NCI-H526 treated with DMSO at 0.1 percent for 48 hours (cell line): ENCODE data around the gene SPON1.
"Not testable (repeated sequence)": the region's sequence is repeated elsewhere in the genome, so short reads cannot be mapped to it uniquely, and the experiment has no call there.

Source experiments
- DNase-seq: peaks from one replicate; lab custom pipeline; 2025; lab: John Stamatoyannopoulos, UW

SPON1 gene

DNA sequence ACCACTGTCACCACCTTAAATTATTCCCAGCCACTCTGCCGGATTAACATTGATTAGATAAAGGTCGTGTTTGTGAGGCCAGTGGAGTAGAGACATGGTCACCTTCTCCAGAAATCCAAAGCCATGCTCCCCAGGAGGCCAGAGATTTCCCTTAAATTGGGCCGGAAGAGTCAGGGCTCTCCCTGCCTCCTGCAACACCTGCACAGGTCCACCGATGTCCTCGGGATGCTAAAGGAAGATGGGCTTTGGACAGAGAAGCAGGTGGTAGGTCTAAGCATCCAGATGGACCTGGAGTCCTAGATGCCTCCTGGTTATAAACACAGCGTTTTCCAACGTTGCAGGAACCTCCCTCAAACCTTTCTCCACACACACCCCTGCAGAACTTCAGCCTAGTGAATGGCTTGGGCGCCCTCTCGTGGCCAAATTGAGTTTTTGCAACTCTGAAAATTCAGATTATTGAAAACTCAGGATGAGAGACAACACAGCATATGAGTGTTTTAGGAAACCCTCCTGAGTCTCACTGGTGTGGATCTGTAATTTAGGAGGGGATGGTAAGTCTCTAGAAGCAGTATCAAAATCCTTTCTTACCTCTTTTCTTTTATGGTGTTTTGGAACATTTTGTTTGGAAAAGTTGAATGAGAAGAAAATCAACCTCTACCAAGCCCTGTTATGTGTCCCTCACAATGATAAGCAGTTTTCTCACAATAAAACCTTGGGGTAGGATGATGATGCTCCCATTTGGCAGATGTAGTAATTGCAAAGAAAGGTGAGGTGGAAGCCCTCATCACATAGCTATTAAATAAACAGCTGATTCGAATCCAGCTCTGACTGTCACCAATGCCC, 286.8 kb downstream of the SPON1 start:
- DNase-seq = peak; percentile 73

GRCh38 chr11:14251754-14252153, 289.2 kb downstream of the SPON1 start:
- no peak for DNase-seq

- DNase-seq = not testable (repeated sequence)
Observed at GRCh38 chr11:14252501-14252900, 290.0 kb downstream of the SPON1 start.

DNA sequence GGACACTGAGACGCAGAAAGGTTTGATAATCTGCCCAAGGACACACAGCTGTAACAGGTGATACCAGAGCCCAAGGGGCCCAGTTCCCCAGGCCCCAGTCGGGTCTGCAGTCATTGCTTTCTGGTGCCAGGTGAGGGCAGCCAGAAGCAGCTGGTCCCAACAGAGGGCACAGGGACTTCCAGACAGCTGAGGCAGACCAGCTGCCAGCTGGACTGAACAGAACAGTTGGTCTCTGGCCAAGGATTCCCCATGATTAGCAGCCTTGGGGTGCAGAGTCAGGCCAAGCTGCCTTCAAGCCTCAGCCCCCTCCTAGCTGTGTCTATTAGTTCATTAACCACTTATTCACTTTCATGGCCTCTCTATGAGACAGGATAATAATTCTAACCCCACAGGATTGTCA, 290.9 kb downstream of the SPON1 start:
- DNase-seq = no peak

GRCh38 chr11:14253840-14254239, 291.3 kb downstream of the SPON1 start:
- no peak for DNase-seq

DNA sequence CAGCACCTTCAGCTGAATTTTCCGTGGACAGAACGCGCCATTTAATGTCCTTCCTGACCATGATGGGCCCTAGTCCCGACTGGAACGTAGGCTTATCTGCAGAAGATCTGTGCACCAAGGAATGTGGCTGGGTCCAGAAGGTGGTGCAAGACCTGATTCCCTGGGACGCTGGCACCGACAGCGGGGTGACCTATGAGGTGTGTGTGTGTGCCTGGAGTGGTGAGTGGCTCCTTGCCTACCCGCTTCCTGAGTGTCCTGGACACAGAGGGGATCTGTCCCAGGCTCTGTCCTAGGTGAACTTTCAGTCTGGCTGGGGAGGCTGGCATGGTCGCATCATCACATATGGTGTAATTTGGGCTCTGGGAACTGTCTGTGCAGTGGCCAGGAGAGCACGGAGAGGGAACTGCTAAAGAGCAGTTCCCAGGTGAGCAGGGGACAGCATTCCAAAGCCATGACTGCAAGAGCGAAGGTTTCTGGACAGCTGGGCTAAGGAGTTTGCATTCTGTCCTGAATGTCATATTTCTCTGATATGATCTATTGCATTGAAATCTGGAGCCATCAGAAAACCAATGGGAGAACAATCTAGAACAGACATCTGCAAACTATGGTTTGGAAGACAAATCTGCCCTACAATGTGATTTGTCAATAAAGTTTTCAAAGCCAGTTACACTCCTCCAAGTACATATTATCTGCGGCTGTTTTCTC, 292.2 kb downstream of the SPON1 start:
- no peak for DNase-seq

DNA sequence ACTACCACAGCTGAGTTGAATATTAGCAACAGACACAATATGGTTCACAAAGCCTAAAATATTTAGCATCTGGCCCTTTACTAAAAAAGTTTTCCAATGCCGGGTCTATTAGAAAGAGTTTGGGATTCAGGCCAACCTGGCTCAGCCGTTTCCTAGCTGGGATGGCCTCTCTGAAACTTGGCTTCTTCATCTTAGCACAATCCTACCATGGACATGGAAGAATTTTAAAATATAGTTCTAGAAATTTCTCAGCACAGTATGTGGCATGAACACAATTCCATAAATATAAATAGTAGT, 292.7 kb downstream of the SPON1 start:
- no peak for DNase-seq

- DNase-seq = no peak
Observed at GRCh38 chr11:14258221-14258935, 295.9 kb downstream of the SPON1 start.

GRCh38 chr11:14259186-14259784, 296.8 kb downstream of the SPON1 start:
- DNase-seq = peak; percentile 31

GRCh38 chr11:14259878-14260277, 297.4 kb downstream of the SPON1 start:
- no peak for DNase-seq

- no peak for DNase-seq
Observed at GRCh38 chr11:14261066-14261465, 298.5 kb downstream of the SPON1 start.

DNA sequence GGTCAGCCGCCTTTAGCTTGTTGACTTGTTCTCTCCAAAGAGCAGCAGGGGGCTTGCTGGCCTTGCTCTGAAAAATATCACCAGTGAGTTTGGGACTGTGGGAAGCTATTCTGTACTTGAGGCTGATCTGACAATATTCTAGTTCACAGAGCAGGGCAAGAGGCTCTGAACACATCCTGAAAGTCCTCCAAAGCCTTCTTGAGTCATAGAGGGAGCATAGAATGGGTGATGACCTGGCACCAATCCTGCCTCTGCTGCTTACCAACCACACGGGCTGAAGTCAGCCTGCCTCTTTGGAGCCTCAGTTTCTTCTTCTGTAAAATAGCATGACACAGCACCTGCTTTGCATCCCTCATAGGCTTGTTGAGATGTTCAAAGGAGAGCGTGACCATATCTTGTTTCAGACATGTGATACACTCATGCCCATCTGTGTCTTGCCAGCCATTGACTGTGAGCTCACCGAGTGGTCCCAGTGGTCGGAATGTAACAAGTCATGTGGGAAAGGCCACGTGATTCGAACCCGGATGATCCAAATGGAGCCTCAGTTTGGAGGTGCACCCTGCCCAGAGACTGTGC, 299.8 kb downstream of the SPON1 start:
- DNase-seq = no peak

DNA sequence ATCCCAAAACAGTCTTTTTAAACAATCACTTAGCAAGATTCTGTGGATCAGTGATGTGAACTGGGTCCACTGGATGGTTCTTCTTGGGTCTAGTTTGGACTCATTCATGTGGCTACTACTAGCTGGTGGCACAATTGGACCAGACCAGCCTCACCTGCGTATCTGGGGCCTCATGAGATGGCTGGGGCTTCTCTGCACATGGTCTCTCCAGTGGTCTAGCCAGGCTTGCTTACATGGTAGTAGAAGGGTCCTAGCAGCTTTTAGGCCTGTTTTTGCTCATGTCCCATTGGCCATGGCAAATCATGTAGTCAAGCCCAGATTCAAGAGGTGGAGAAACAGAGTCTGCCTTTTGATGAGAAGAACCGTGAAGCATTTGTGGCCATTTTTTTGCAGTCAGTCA, 302.4 kb downstream of the SPON1 start:
- no peak for DNase-seq

- no peak for DNase-seq
Observed at GRCh38 chr11:14266622-14267021, 304.1 kb downstream of the SPON1 start.

DNA sequence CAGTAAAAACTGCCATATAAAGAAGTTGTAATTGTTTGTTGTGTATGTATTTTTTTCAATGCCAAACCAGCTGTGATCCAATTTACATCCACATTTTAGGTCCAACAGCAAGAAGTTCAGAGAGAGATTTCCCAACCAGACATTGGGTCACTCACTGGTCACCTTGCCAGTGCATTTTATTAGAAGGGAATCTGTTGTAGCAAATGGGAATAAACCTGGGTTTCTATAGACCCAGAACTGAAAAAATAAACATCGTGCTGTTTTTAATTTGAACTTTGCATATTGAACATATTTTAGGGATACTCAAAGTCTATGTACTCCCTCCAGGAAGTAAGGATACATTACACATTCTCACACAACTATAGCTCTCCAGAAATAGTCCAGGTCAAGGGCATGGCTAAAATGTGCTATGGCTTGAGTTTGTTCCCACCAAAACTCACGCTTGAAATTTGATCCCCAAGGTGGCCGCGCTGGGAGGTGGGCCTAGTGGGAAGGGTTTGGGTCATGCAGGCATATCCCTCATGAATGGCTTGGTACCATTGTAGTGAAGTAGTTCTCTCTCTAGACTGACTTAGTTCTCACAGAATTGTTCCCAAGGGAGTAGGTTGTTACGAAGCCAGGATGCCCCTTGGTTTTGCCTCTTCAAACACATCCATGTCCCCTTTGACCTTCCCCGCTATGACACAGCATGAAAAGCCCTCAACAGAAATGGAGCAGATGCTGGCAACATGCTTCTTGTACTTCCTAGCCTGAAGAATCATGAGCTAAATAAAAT, 305.5 kb downstream of the SPON1 start:
- DNase-seq = no peak

GRCh38 chr11:14269692-14270573, 307.4 kb downstream of the SPON1 start:
- no peak for DNase-seq

DNA sequence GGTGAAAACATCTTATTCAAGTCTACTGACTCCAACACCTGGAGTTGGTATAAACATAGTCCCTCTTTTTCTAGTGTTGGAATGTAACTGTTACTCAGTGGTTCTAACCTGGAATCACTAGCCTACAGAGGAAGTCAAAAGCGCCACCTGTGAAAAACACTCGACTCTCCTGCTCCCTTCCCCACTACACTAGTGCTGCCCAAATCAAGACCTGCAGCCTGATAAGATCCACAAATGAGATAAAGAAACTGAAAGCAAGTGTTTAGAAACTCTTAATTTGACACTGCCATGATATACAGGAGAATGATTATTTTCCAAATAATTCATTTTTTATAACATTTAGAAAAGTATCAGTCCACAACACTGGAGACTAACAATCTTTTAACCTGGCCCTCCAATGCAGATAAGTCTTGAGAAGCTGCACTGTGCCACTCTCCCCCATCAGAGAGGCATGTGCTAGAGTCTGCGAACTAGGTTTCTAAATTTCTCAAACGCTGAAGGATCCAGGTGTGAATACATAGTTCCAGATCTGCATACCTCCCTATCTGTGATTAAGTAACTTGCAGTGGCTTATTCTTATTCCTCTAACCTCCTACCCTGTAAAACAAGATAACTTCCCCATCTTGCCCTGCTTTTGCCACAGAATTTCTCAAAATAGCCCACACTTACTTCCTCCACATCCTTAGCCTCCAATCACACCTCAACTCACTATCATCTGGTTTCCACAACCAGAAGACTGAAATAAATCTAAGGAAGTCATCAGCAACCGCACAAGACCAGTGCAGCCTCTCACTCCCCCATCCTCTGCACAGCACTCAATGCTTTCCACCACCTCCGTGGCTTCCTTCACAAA, 308.4 kb downstream of the SPON1 start:
- DNase-seq = no peak

DNA sequence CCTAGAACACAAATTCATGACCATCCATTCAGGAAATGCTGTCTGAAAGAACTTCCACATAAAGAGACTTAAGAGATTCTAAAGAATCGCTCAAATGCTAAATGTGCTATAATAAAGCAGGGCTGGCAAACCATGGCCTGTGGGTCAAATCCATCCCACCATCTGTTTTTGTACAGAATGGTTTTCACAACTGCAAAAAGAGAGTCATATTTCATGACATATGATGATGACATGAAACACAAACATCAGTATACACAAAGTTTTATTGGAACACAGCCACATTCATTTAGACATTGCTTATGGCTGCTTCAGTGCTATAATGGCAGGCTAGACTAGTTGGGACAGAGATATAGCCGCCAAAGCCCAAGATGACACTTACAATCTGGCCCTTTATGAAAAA, 311.4 kb downstream of the SPON1 start:
- no peak for DNase-seq

GRCh38 chr11:14275076-14275475, 312.6 kb downstream of the SPON1 start:
- DNase-seq = no peak
